Esophagus muscularis mucosa (tissue), 4 donors: ENCODE results near the gene ABLIM3. TPM values are rescaled to one million over a fixed set of nuclear protein-coding genes. Genes with fewer than 3 reads are reported as not detected.

ENCODE experiments used
- DNase-seq: peaks from one replicate; pipeline ENCODE4 v3.0.0-alpha.2; 2017; ENCODE audit errors: extremely low spot score
- H3K27ac ChIP-seq, 4 donors: fragments of 200-600 bp; sonication (generic); replicated peaks in 1 of 4; 1 replicate in 3 of 4; 2 replicates in 1 of 4; pipeline ENCODE4 v1.5.1; 2016 to 2019; ENCODE audit warnings: mild to moderate bottlenecking in 1 of 4
- H3K27me3 ChIP-seq, 4 donors: fragments of 200-600 bp; sonication (generic); one replicate each; pipeline versions ENCODE4 v1.5.1 to v1.6.0; 2016 to 2019
- H3K36me3 ChIP-seq, 4 donors: fragments of 200-600 bp; sonication (generic); one replicate each; pipeline ENCODE4 v1.5.1; 2016 to 2019
- H3K4me1 ChIP-seq, 4 donors: fragments of 200-600 bp; sonication (generic); one replicate each; pipeline ENCODE4 v1.5.1; 2016 to 2019
- H3K4me3 ChIP-seq, 4 donors: fragments of 200-600 bp; sonication (generic); 1 replicate in 2 of 4; 2 replicates in 2 of 4; pipeline ENCODE4 v1.5.1; 2016 to 2019; ENCODE audit warnings: mild to moderate bottlenecking in 4 of 4, moderate library complexity in 1 of 4
- H3K9me3 ChIP-seq, 4 donors: fragments of 200-600 bp; sonication (generic); 1 replicate in 3 of 4; 2 replicates in 1 of 4; pipeline ENCODE4 v1.5.1; 2016 to 2019
- CTCF ChIP-seq, 3 experiments: fragments of 200-600 bp in 2 of 3; fragments of 450-650 bp in 1 of 3; sonication (generic) in 2 of 3; IDR thresholded peaks; one replicate each; pipeline ENCODE4 v1.5.1; 2017 to 2019; ENCODE audit warnings: antibody characterized with exemption in 3 of 3, mild to moderate bottlenecking in 2 of 3, moderate library complexity in 1 of 3
- EP300 ChIP-seq: sonication (generic); formaldehyde crosslinking; IDR thresholded peaks from one replicate; pipeline ENCODE4 v1.6.1; 2017; ENCODE audit warnings: antibody characterized with exemption
- POLR2A ChIP-seq: fragments of 450-650 bp; IDR thresholded peaks from one replicate; pipeline ENCODE4 v1.6.1; 2017; ENCODE audit warnings: antibody characterized with exemption, moderate library complexity, mild to moderate bottlenecking, low read depth
- POLR2AphosphoS5 ChIP-seq, 2 donors: sonication (generic); formaldehyde crosslinking; IDR thresholded peaks; one replicate each; pipeline ENCODE4 v1.6.1; 2017; ENCODE audit warnings: antibody characterized with exemption in 2 of 2
- WGBS: methylation state at CpG from one replicate; pipeline ENCODE4 v1.1.5; 2018; 5-methylcytosine and 5-hydroxymethylcytosine counted together
- intact Hi-C: fragments of 100-400 bp; cut with DNase I; formaldehyde crosslinking; loops from one replicate; pipeline ENCODE4 v1.15.1; 2023
- total RNA-seq, 4 donors: library from RNA; depleted of rRNA; stranded (reverse); fragments of >200 nt; gene quantifications; one replicate each; pipeline versions ENCODE4 v1.1.0 to v1.2.1, GENCODE V29; 2016

ABLIM3 gene
- total RNA-seq, 4 donors from 2014 or later: 40.9 to 64.5 (median 45.8) TPM

DNA sequence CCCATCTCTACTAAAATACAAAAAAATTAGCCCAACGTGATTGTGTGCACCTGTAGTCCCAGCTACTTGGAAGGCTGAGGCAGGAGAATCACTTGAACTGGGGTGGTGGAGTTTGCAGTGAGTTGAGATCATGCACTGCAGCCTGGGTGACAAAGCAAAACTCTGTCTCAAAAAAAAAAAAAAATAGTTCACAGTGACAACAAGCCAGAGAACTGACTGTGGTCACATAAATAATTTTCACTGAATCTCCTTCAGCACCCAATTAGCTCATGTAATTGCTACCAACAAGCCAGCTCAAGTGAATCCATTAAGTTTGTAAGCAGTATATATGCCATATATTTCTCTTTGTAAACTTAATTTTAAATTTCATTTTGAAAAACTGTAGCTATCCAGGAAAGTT, 115.8 kb downstream of the ABLIM3 start:
- Histone ChIP-seq H3K27me3 (peaks cover 0 to 3% (median 0%) of the 10 kb centered on the region in 4 donors), H3K36me3 (peaks cover 3 to 61% (median 28%) of the 10 kb centered on the region in 4 donors), H3K27ac (no peak overlapping the region), H3K9me3 (no peaks in the 10 kb centered on the region), H3K4me3 (no peak overlapping the region), H3K4me1 (no peaks in the 10 kb centered on the region)
- WGBS: 67% methylated on average over 1 of the region's 1 CpG
- TF ChIP-seq POLR2AphosphoS5 (IDR thresholded peaks at IDR 0.05) (no peak), EP300 (no peak), POLR2A (no peak), CTCF (IDR thresholded peaks at IDR 0.05) (no peak)
- intact Hi-C loops: no loop called here
- DNase-seq: no peak

DNA sequence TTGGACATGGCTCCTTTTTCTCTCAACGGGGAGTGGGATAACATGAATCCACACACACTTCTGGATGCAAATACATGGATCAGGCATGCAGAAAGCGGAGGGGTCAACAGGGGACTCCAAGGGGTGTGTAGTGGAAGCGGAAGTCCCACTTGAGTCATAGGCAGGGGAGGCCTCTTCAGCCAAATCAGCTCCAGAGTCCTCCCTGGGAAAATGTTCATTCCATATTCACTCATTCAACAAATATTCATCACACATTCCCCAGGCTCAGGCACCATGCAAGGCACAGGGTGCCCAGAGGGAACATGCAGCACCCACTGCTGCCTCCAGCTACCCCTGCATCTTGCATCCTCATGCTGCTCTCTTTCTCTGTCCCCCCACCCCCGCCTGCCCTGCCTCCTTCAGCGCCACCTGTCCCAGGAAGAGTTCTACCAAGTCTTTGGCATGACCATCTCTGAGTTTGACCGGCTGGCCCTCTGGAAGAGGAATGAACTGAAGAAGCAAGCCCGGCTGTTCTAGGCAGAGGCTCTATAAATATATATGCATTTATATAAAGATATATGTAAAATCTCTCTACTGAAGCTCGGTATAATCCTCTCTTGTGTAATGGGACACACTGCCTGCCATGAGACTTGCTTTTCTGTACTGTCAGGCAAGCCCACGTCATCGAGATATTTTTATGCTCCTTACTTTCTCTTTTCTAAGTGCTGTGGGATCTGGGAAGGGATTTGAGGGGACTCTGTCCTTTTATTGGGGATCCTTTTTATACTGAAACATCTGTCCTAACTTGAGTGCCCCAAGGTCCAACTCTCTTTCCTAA, 116.8 kb downstream of the ABLIM3 start:
- Histone ChIP-seq H3K9me3 (no peaks in the 10 kb centered on the region), H3K27me3 (peaks cover 0 to 12% (median 0%) of the 10 kb centered on the region in 4 donors), H3K4me1 (no peaks in the 10 kb centered on the region), H3K4me3 (no peak overlapping the region), H3K27ac (no peak overlapping the region), H3K36me3 (peaks cover 0 to 51% (median 21%) of the 10 kb centered on the region in 4 donors)
- no peak for DNase-seq
- 75% methylated on average over 10 of the region's 10 CpGs for WGBS
- intact Hi-C loops: no loop called here
- TF ChIP-seq POLR2A: no peak
- TF ChIP-seq POLR2AphosphoS5 (IDR thresholded peaks at IDR 0.05): no peak
- no peak for TF ChIP-seq CTCF (IDR thresholded peaks at IDR 0.05)
- no peak for TF ChIP-seq EP300

- H3K27ac ChIP-seq: no peak overlapping the region
- no peak for DNase-seq
- peaks cover 0 to 25% (median 0%) of the 10 kb centered on the region in 4 donors for H3K27me3 ChIP-seq
- 78% methylated on average over 1 of the region's 1 CpG for WGBS
- no peak for TF ChIP-seq POLR2A
- TF ChIP-seq POLR2AphosphoS5 (IDR thresholded peaks at IDR 0.05): no peak
- no peak for TF ChIP-seq CTCF (IDR thresholded peaks at IDR 0.05)
- no peak for TF ChIP-seq EP300
- H3K9me3 ChIP-seq: no peaks in the 10 kb centered on the region
- H3K36me3 ChIP-seq: peaks cover 0 to 31% (median 9%) of the 10 kb centered on the region in 4 donors
- intact Hi-C loops: no loop called here
- no peak overlapping the region for H3K4me3 ChIP-seq
- peaks cover 0 to 4% (median 0%) of the 10 kb centered on the region in 4 donors for H3K4me1 ChIP-seq
These were observed 119.5 kb downstream of the ABLIM3 start for GRCh38 chr5:149260761-149261160.

GRCh38 chr5:149261246-149261645, 120.0 kb downstream of the ABLIM3 start:
- Histone ChIP-seq H3K36me3 (peaks cover 0 to 26% (median 6%) of the 10 kb centered on the region in 4 donors), H3K4me1 (peaks cover 0 to 9% (median 0%) of the 10 kb centered on the region in 4 donors), H3K9me3 (no peaks in the 10 kb centered on the region), H3K27me3 (peaks cover 0 to 25% (median 0%) of the 10 kb centered on the region in 4 donors), H3K27ac (no peak overlapping the region), H3K4me3 (no peak overlapping the region)
- 72% methylated on average over 7 of the region's 7 CpGs for WGBS
- intact Hi-C loops: no loop called here
- TF ChIP-seq EP300: no peak
- TF ChIP-seq POLR2AphosphoS5 (IDR thresholded peaks at IDR 0.05): no peak
- no peak for DNase-seq

DNA sequence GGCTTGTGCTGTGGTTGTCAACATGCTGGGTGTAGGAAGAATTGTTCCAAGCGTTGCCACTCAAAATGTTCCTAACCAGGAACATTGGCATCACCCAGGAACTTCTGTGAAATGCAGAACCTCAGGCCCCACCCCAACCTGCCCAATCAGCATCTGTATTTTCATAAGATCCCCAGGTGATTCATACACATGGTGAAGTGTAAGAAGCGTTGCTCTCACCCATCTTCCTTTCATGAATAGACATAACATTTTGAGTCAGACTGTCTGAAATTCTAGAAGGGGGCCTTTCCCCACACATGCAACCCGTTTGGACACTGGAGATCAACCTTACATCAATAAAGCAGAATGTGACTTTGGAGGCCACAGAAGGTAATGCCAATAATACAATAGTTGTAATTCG, 121.0 kb downstream of the ABLIM3 start:
- intact Hi-C loops: no loop called here
- H3K27me3 ChIP-seq: peaks cover 0 to 25% (median 0%) of the 10 kb centered on the region in 4 donors
- no peak overlapping the region for H3K27ac ChIP-seq
- WGBS: 71% methylated on average over 4 of the region's 4 CpGs
- no peak for DNase-seq
- no peak for TF ChIP-seq EP300
- no peak for TF ChIP-seq CTCF (IDR thresholded peaks at IDR 0.05)
- no peak for TF ChIP-seq POLR2A
- no peak for TF ChIP-seq POLR2AphosphoS5 (IDR thresholded peaks at IDR 0.05)
- H3K9me3 ChIP-seq: no peaks in the 10 kb centered on the region
- H3K4me1 ChIP-seq: peaks cover 0 to 10% (median 0%) of the 10 kb centered on the region in 4 donors
- no peak overlapping the region for H3K4me3 ChIP-seq
- peaks cover 0 to 19% (median 5%) of the 10 kb centered on the region in 4 donors for H3K36me3 ChIP-seq
